HCT116 (cell line): Measurements from ENCODE around the gene CCDC102B. TPM values are rescaled to one million over a fixed set of nuclear protein-coding genes. Genes with fewer than 3 reads are reported as not detected.
"Not testable (repeated sequence)": the region's sequence is repeated elsewhere in the genome, so short reads cannot be mapped to it uniquely, and the experiment has no call there.

Source experiments
- ATAC-seq: fragments of 200-7000 bp; cut with Tn5 transposase; 2 replicates; pipeline ENCODE4 v1.9.1; 2020; ENCODE audit warnings: mild to moderate bottlenecking, moderate library complexity
- BruUV-seq: library from RNA; stranded (reverse); fragments of 400-500 nt; replicated peaks from 2 replicates; lab custom pipeline; 2021; lab: Mats Ljungman, UMichigan
- CTCF ChIA-PET: fragments of 300-600 bp; sonication (Branson Sonifier 250); formaldehyde crosslinking; loops from one replicate; lab custom pipeline; 2021; ENCODE audit warnings: antibody characterized with exemption; lab: Charles Lee
- POLR2A ChIA-PET: fragments of 300-600, 350-600 bp; sonication (Branson Sonifier 250); formaldehyde crosslinking; loops from one replicate; lab custom pipeline; 2021; ENCODE audit warnings: antibody characterized with exemption; lab: Charles Lee
- RAD21 ChIA-PET, 2 experiments: fragments of 300-600 bp; sonication (Branson Sonifier 250); formaldehyde crosslinking; loops; one replicate each; lab custom pipeline; 2023; ENCODE audit warnings: low total read pairs in 2 of 2; ENCODE audit not compliant: uncharacterized antibody in 2 of 2, unreplicated experiment in 2 of 2, low non-redundant PET in 1 of 2; lab: Charles Lee
- DNase-seq: peaks from one replicate; pipeline ENCODE4 v3.0.0-alpha.2; 2010; ENCODE audit warnings: low read depth, low spot score
- H2AFZ ChIP-seq: fragments of 200-600 bp; shearing (Covaris generic), sonication (generic); 2 replicates; pipeline ENCODE4 v1.6.1; 2017; ENCODE audit warnings: low read depth, mixed run types, mixed read lengths, antibody characterized with exemption, low read length; ENCODE audit not compliant: poor library complexity, severe bottlenecking
- H3K27ac ChIP-seq: 2 replicates; pipeline ENCODE4 v1.5.1; 2012; ENCODE audit warnings: low read depth, low read length
- H3K27me3 ChIP-seq: fragments of 200-600 bp; sonication (generic); 2 replicates; pipeline ENCODE4 v1.6.1; 2016; ENCODE audit warnings: mixed run types, low read length, mixed read lengths; ENCODE audit not compliant: insufficient read depth
- H3K36me3 ChIP-seq, 2 experiments: fragments of 200-500 bp in 1 of 2; fragments of 200-600 bp in 1 of 2; sonication (Bioruptor generic) in 1 of 2; sonication (generic) in 1 of 2; 2 replicates each; pipeline versions ENCODE4 v1.5.1 to v1.6.1; 2014 to 2016; ENCODE audit warnings: low read length in 2 of 2, inconsistent platforms in 1 of 2, mixed read lengths in 1 of 2, mixed run types in 1 of 2; ENCODE audit not compliant: insufficient read depth in 2 of 2, control insufficient read depth in 1 of 2
- H3K4me1 ChIP-seq, 2 experiments: fragments of 200-600 bp in 1 of 2; sonication (generic) in 1 of 2; 2 replicates each; pipeline versions ENCODE4 v1.5.1 to v1.6.1; 2012 to 2017; ENCODE audit warnings: low read length in 2 of 2, inconsistent platforms in 1 of 2, mild to moderate bottlenecking in 1 of 2, mixed read lengths in 1 of 2, mixed run types in 1 of 2, moderate library complexity in 1 of 2; ENCODE audit not compliant: insufficient read depth in 2 of 2, control insufficient read depth in 1 of 2
- H3K4me2 ChIP-seq: fragments of 200-600 bp; sonication (generic); 2 replicates; pipeline ENCODE4 v1.6.1; 2017; ENCODE audit warnings: mixed run types, low read length, mixed read lengths
- H3K4me3 ChIP-seq, 2 experiments: fragments of 200-600 bp in 1 of 2; sonication (generic) in 1 of 2; replicated peaks in 1 of 2; 2 replicates each; pipeline ENCODE4 v1.5.1; 2011 to 2016; ENCODE audit warnings: low read length in 2 of 2, control low read depth in 1 of 2, low read depth in 1 of 2, mild to moderate bottlenecking in 1 of 2, mixed read lengths in 1 of 2, mixed run types in 1 of 2
- H3K79me2 ChIP-seq: fragments of 200-600 bp; sonication (generic); 2 replicates; pipeline ENCODE4 v1.6.1; 2017; ENCODE audit warnings: mild to moderate bottlenecking, mixed run types, low read length, moderate library complexity, mixed read lengths; ENCODE audit not compliant: insufficient read depth
- H3K9ac ChIP-seq: fragments of 200-600 bp; sonication (generic); 2 replicates; pipeline ENCODE4 v1.6.1; 2016; ENCODE audit warnings: low read length, mixed read lengths
- H3K9me2 ChIP-seq: fragments of 200-600 bp; sonication (generic), shearing (Covaris generic); 2 replicates; pipeline ENCODE4 v1.6.1; 2017; ENCODE audit warnings: mixed run types, mild to moderate bottlenecking, moderate library complexity; ENCODE audit not compliant: insufficient read depth
- H3K9me3 ChIP-seq, 2 experiments: fragments of 200-500 bp in 1 of 2; fragments of 200-600 bp in 1 of 2; sonication (Bioruptor generic) in 1 of 2; sonication (generic) in 1 of 2; 2 replicates each; pipeline ENCODE4 v1.6.1; 2014 to 2017; ENCODE audit warnings: low read length in 2 of 2, mixed read lengths in 2 of 2, inconsistent platforms in 1 of 2, low read depth in 1 of 2, mild to moderate bottlenecking in 1 of 2, mixed run types in 1 of 2, moderate library complexity in 1 of 2; ENCODE audit not compliant: control insufficient read depth in 1 of 2, insufficient read depth in 1 of 2
- H4K20me1 ChIP-seq: fragments of 200-600 bp; sonication (generic), shearing (Covaris generic); 2 replicates; pipeline ENCODE4 v1.6.1; 2017; ENCODE audit warnings: mixed run types, mild to moderate bottlenecking, moderate library complexity; ENCODE audit not compliant: insufficient read depth
- CBX3 ChIP-seq: IDR thresholded peaks from 2 replicates; pipeline ENCODE4 v1.6.1; 2012; ENCODE audit warnings: low read depth
- CEBPB ChIP-seq: IDR thresholded peaks from 2 replicates; pipeline ENCODE4 v1.6.1; 2012; ENCODE audit warnings: low read depth
- EGR1 ChIP-seq: IDR thresholded peaks from 2 replicates; pipeline ENCODE4 v1.6.1; 2012; ENCODE audit warnings: low read depth
- ELF1 ChIP-seq: IDR thresholded peaks from 2 replicates; pipeline ENCODE4 v1.6.1; 2012; ENCODE audit warnings: low read depth, borderline replicate concordance
- EZH2phosphoT487 ChIP-seq: fragments of 200-600 bp; IDR thresholded peaks from 2 replicates; pipeline ENCODE4 v1.6.1; 2018; ENCODE audit warnings: antibody characterized with exemption, borderline replicate concordance
- FOSL1 ChIP-seq: IDR thresholded peaks from 2 replicates; pipeline ENCODE4 v1.6.1; 2012; ENCODE audit warnings: low read depth
- JUND ChIP-seq: IDR thresholded peaks from 2 replicates; pipeline ENCODE4 v1.6.1; 2012
- POLR2A ChIP-seq: IDR thresholded peaks from 2 replicates; pipeline ENCODE4 v1.7.0; 2011; ENCODE audit warnings: borderline replicate concordance; ENCODE audit not compliant: insufficient read depth, insufficient read length; ENCODE audit errors: extremely low read depth
- POLR2AphosphoS5 ChIP-seq: IDR thresholded peaks from 2 replicates; pipeline ENCODE4 v1.6.1; 2011; ENCODE audit warnings: mild to moderate bottlenecking, low read depth, low read length, moderate library complexity
- RAD21 ChIP-seq: IDR thresholded peaks from 2 replicates; pipeline ENCODE4 v1.6.1; 2012; ENCODE audit warnings: low read depth, mild to moderate bottlenecking
- SIN3A ChIP-seq: IDR thresholded peaks from 2 replicates; pipeline ENCODE4 v1.6.1; 2012; ENCODE audit warnings: low read depth
- SP1 ChIP-seq: IDR thresholded peaks from 2 replicates; pipeline ENCODE4 v1.6.1; 2012; ENCODE audit warnings: low read depth
- SRF ChIP-seq: IDR thresholded peaks from 2 replicates; pipeline ENCODE4 v1.6.1; 2012; ENCODE audit warnings: low read depth
- TCF7L2 ChIP-seq: IDR thresholded peaks from 2 replicates; pipeline ENCODE4 v1.7.0; 2011; ENCODE audit warnings: borderline replicate concordance, inconsistent platforms; ENCODE audit not compliant: insufficient read depth, insufficient read length; ENCODE audit errors: extremely low read depth
- ZFX ChIP-seq: fragments of 450-650 bp; IDR thresholded peaks from 2 replicates; pipeline ENCODE4 v1.6.1; 2017
- ZNF274 ChIP-seq: fragments of 200-500 bp; sonication (Bioruptor generic); IDR thresholded peaks from 2 replicates; pipeline ENCODE4 v1.6.1; 2014; ENCODE audit warnings: mild to moderate bottlenecking, low read depth, low read length, inconsistent platforms
- intact Hi-C: fragments of 100-400 bp; cut with micrococcal nuclease; formaldehyde crosslinking; loops from 2 replicates; pipeline ENCODE4 v1.10.0; 2022
- total RNA-seq: library from RNA; stranded (reverse); gene quantifications from one replicate; pipeline ENCODE4 v1.2.1, GENCODE V29; 2021; ENCODE audit not compliant: unreplicated experiment
- TF ChIP-seq, protein P1 (sequence below): IDR thresholded peaks from 2 replicates; pipeline ENCODE4 v1.6.1; 2012; ENCODE audit warnings: low read depth
- TF ChIP-seq, protein P2 (sequence below): IDR thresholded peaks from 2 replicates; pipeline ENCODE4 v1.6.1; 2011; ENCODE audit warnings: mild to moderate bottlenecking, low read length, moderate library complexity; ENCODE audit not compliant: insufficient replicate concordance; ENCODE audit errors: extremely low read depth
- TF ChIP-seq, protein P3 (sequence below): IDR thresholded peaks from 2 replicates; pipeline ENCODE4 v1.6.1; 2012
- TF ChIP-seq, protein P4 (sequence below): IDR thresholded peaks from 2 replicates; pipeline ENCODE4 v1.6.1; 2012

The CCDC102B gene
- total RNA-seq, 1 experiment from 2014 or later: 1.9 TPM

DNA sequence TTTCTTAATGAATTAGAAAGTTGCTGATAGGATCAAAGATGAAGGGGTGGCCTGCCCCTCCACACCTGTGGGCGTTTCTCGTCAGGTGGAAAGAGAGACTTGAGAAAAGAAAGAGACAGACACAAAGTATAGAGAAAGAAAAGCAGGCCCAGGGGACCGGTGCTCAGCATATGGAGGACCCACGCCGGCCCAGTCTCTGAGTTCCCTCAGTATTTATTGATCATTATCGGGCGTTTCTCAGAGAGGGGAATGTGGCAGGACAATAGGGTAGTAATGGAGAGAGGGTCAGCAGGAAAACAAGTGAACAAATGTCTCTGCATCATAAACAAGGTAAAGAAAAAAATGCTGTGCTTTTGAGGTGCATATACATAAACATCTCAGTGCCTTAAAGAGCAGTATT lies 144.3 kb downstream of the CCDC102B start:
- no peaks in the 10 kb centered on the region for H3K9me3 ChIP-seq
- no peaks in the 10 kb centered on the region for H3K4me1 ChIP-seq
- no peaks in the 10 kb centered on the region for H3K27me3 ChIP-seq
- no peaks in the 10 kb centered on the region for H3K9me2 ChIP-seq
- BruUV-seq: no TSS peak
- no peaks in the 10 kb centered on the region for H4K20me1 ChIP-seq
- H3K79me2 ChIP-seq: no peaks in the 10 kb centered on the region
- H3K27ac ChIP-seq: no peak overlapping the region
- no peaks in the 10 kb centered on the region for H3K36me3 ChIP-seq
- ChIA-PET RAD21 (no interaction called here), POLR2A (no interaction called here), CTCF (no interaction called here)
- H3K9ac ChIP-seq: no peak overlapping the region
- no peak overlapping the region for H3K4me3 ChIP-seq
- no peak overlapping the region for H2AFZ ChIP-seq
- DNase-seq: no peak
- no peak for ATAC-seq
- intact Hi-C loops: no loop called here
- TF ChIP-seq EGR1 (no peak), TCF7L2 (no peak), ZNF274 (no peak), RAD21 (no peak), SP1 (no peak), SRF (no peak), EZH2phosphoT487 (no peak), POLR2A (no peak), ELF1 (no peak), CEBPB (no peak), ZFX (no peak), FOSL1 (no peak), POLR2AphosphoS5 (no peak), JUND (no peak), CBX3 (no peak), SIN3A (no peak)
- TF ChIP-seq, protein P1, sequence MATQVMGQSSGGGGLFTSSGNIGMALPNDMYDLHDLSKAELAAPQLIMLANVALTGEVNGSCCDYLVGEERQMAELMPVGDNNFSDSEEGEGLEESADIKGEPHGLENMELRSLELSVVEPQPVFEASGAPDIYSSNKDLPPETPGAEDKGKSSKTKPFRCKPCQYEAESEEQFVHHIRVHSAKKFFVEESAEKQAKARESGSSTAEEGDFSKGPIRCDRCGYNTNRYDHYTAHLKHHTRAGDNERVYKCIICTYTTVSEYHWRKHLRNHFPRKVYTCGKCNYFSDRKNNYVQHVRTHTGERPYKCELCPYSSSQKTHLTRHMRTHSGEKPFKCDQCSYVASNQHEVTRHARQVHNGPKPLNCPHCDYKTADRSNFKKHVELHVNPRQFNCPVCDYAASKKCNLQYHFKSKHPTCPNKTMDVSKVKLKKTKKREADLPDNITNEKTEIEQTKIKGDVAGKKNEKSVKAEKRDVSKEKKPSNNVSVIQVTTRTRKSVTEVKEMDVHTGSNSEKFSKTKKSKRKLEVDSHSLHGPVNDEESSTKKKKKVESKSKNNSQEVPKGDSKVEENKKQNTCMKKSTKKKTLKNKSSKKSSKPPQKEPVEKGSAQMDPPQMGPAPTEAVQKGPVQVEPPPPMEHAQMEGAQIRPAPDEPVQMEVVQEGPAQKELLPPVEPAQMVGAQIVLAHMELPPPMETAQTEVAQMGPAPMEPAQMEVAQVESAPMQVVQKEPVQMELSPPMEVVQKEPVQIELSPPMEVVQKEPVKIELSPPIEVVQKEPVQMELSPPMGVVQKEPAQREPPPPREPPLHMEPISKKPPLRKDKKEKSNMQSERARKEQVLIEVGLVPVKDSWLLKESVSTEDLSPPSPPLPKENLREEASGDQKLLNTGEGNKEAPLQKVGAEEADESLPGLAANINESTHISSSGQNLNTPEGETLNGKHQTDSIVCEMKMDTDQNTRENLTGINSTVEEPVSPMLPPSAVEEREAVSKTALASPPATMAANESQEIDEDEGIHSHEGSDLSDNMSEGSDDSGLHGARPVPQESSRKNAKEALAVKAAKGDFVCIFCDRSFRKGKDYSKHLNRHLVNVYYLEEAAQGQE: no peak
- TF ChIP-seq, protein P2, sequence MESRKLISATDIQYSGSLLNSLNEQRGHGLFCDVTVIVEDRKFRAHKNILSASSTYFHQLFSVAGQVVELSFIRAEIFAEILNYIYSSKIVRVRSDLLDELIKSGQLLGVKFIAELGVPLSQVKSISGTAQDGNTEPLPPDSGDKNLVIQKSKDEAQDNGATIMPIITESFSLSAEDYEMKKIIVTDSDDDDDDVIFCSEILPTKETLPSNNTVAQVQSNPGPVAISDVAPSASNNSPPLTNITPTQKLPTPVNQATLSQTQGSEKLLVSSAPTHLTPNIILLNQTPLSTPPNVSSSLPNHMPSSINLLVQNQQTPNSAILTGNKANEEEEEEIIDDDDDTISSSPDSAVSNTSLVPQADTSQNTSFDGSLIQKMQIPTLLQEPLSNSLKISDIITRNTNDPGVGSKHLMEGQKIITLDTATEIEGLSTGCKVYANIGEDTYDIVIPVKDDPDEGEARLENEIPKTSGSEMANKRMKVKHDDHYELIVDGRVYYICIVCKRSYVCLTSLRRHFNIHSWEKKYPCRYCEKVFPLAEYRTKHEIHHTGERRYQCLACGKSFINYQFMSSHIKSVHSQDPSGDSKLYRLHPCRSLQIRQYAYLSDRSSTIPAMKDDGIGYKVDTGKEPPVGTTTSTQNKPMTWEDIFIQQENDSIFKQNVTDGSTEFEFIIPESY: no peak
- TF ChIP-seq, protein P3, sequence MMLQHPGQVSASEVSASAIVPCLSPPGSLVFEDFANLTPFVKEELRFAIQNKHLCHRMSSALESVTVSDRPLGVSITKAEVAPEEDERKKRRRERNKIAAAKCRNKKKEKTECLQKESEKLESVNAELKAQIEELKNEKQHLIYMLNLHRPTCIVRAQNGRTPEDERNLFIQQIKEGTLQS: no peak
- TF ChIP-seq, protein P4, sequence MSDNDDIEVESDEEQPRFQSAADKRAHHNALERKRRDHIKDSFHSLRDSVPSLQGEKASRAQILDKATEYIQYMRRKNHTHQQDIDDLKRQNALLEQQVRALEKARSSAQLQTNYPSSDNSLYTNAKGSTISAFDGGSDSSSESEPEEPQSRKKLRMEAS: no peak
- no peak overlapping the region for H3K4me2 ChIP-seq

DNA sequence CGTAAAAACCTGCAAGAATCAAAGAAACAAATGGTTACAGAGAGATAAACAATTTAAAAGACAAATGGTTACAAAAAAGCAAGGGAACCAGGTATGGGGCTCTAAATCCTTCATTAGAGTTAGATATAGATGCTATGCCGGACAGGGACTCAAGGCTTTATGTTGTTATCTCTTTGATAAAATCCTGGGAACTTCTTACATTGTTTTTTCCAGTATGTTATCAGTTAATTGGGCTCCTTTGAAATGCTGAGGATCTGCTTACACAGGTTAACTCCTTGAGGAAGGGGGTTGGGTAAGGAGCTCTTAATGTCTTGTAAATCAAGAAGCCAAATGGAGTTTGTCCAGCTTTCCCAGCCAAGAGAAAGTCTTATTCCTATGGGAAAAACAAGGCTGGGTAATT lies 146.0 kb downstream of the CCDC102B start:
- H3K79me2 ChIP-seq, H3K4me1 ChIP-seq, H3K4me2 ChIP-seq, ATAC-seq, CTCF ChIA-PET, H3K27me3 ChIP-seq, H2AFZ ChIP-seq, H3K4me3 ChIP-seq, H3K27ac ChIP-seq, POLR2A ChIA-PET, H4K20me1 ChIP-seq, intact Hi-C loops, H3K9me2 ChIP-seq, H3K9ac ChIP-seq, H3K9me3 ChIP-seq, RAD21 ChIA-PET, H3K36me3 ChIP-seq, DNase-seq, BruUV-seq: not testable (repeated sequence)
